GM20431 (cell line): ENCODE measurements around the gene FNBP1.
"Not testable (repeated sequence)": the region's sequence is repeated elsewhere in the genome, so short reads cannot be mapped to it uniquely, and the experiment has no call there.

ENCODE experiments used
- in situ Hi-C: fragments of 300-500 bp; cut with MseI, MboI; formaldehyde crosslinking; loops from one replicate; pipeline ENCODE4 v1.15.0; 2020; ENCODE audit warnings: low sequenced_read_pairs; ENCODE audit not compliant: unreplicated experiment

Gene FNBP1

GRCh38 chr9:129997706-129998105 is 45.3 kb downstream of the FNBP1 start:
- in situ Hi-C loops, result not testable (repeated sequence)

- in situ Hi-C loops, result no loop called here
These were observed 46.7 kb downstream of the FNBP1 start for GRCh38 chr9:129996161-129996830.

GRCh38 chr9:129995409-129996160 is 47.4 kb downstream of the FNBP1 start:
- in situ Hi-C loops, result no loop called here

GRCh38 chr9:129994882-129995281 is 48.1 kb downstream of the FNBP1 start:
- in situ Hi-C loops, result no loop called here

- in situ Hi-C loops, result not testable (repeated sequence)
These were observed 51.9 kb downstream of the FNBP1 start for GRCh38 chr9:129991139-129991538.

- in situ Hi-C loops, result no loop called here
These were observed 52.5 kb downstream of the FNBP1 start for GRCh38 chr9:129990269-129991010.

GRCh38 chr9:129989740-129990139 is 53.2 kb downstream of the FNBP1 start:
- in situ Hi-C loops, result no loop called here

GRCh38 chr9:129989362-129989708 is 53.7 kb downstream of the FNBP1 start:
- in situ Hi-C loops, result no loop called here

- in situ Hi-C loops, result no loop called here
These were observed 54.2 kb downstream of the FNBP1 start for GRCh38 chr9:129988607-129989361.

- in situ Hi-C loops, result no loop called here
These were observed 55.0 kb downstream of the FNBP1 start for GRCh38 chr9:129987941-129988340.

- in situ Hi-C loops, result no loop called here
These were observed 55.9 kb downstream of the FNBP1 start for GRCh38 chr9:129987047-129987446.

GRCh38 chr9:129984589-129984988 is 58.4 kb downstream of the FNBP1 start:
- in situ Hi-C loops, result not testable (repeated sequence)

GRCh38 chr9:129983891-129984290 is 59.1 kb downstream of the FNBP1 start:
- in situ Hi-C loops, result no loop called here

GRCh38 chr9:129981180-129981907 is 61.6 kb downstream of the FNBP1 start:
- in situ Hi-C loops, result no loop called here

GRCh38 chr9:129980224-129980623 is 62.8 kb downstream of the FNBP1 start:
- in situ Hi-C loops, result not testable (repeated sequence)

- in situ Hi-C loops, result no loop called here
These were observed 63.8 kb downstream of the FNBP1 start for GRCh38 chr9:129979071-129979745.

- in situ Hi-C loops, result no loop called here
These were observed 70.2 kb downstream of the FNBP1 start for GRCh38 chr9:129972816-129973215.

- in situ Hi-C loops, result no loop called here
These were observed 74.1 kb downstream of the FNBP1 start for GRCh38 chr9:129968690-129969485.
